Measurements from ENCODE around the gene PTGDR2. TPM values are rescaled to one million over a fixed set of nuclear protein-coding genes. Genes with fewer than 3 reads are reported as not detected.

PTGDR2 gene
- total and polyA plus RNA-seq, 4 donors: 0.08 to 7.1 (median 0.32) TPM

GRCh38 chr11:60851327-60852104, 4.2 kb downstream of the PTGDR2 start:
- Histone ChIP-seq H3K9me3 (ENCODE audit: control insufficient read depth in 4 of 4, low read length in 3 of 4) (no peaks in the 10 kb centered on the region), H3K4me3 (ENCODE audit: low read depth in 1 of 3, low read length in 3 of 3) (peak overlapping the region; percentile 33 to 66 (median 57)), H3K27ac (ENCODE audit: low read depth in 1 of 2, low read length in 2 of 2) (peak overlapping the region; percentile 68 to 82), H3K36me3 (ENCODE audit: control insufficient read depth in 4 of 4, insufficient read depth in 3 of 4, low read depth in 1 of 4, low read length in 3 of 4) (peaks cover 0 to 30% (median 2%) of the 10 kb centered on the region in 4 donors), H3K9ac (ENCODE audit: low read depth in 1 of 2, low read length in 2 of 2) (no peak overlapping the region), H3K4me1 (ENCODE audit: control insufficient read depth in 4 of 4, insufficient read depth in 4 of 4, low read length in 3 of 4) (peaks cover 0 to 13% (median 12%) of the 10 kb centered on the region in 4 donors), H3K27me3 (ENCODE audit: control insufficient read depth in 4 of 4, insufficient read depth in 4 of 4, low read length in 3 of 4) (no peaks in the 10 kb centered on the region)
- 88% methylated on average over 17 of the region's 17 CpGs for WGBS
- DNase-seq (ENCODE audit: low spot score): no peak
- TF ChIP-seq MAX (IDR thresholded peaks at IDR 0.05): no peak
- no peak for TF ChIP-seq JUND (IDR thresholded peaks at IDR 0.05)
- TF ChIP-seq NR2F2 (IDR thresholded peaks at IDR 0.05): no peak
- TF ChIP-seq GABPA (IDR thresholded peaks at IDR 0.05 in 1 of 2, conservative IDR thresholded peaks at IDR 0.05 in 1 of 2): no peak
- TF ChIP-seq TAF1 (conservative IDR thresholded peaks at IDR 0.05): no peak
- TF ChIP-seq FOXA2 (IDR thresholded peaks at IDR 0.05): no peak
- no peak for TF ChIP-seq EGR1 (IDR thresholded peaks at IDR 0.05; ENCODE audit: low read depth in 2 of 2)
- no peak for TF ChIP-seq SP1 (IDR thresholded peaks at IDR 0.05)
- no peak for TF ChIP-seq FOXA1 (IDR thresholded peaks at IDR 0.05)
- TF ChIP-seq RXRA (IDR thresholded peaks at IDR 0.05): no peak
- TF ChIP-seq REST (IDR thresholded peaks at IDR 0.05): no peak
- TF ChIP-seq ZBTB33 (IDR thresholded peaks at IDR 0.05): no peak
- no peak for TF ChIP-seq HNF4G (IDR thresholded peaks at IDR 0.05)
- TF ChIP-seq CTCF (IDR thresholded peaks at IDR 0.05; ENCODE audit: low read depth, low read length, missing input control): no peak
- no peak for TF ChIP-seq YY1 (IDR thresholded peaks at IDR 0.05)
- TF ChIP-seq HNF4A (conservative IDR thresholded peaks at IDR 0.05): no peak
- TF ChIP-seq ATF3 (IDR thresholded peaks at IDR 0.05): no peak
- TF ChIP-seq RAD21 (IDR thresholded peaks at IDR 0.05): no peak

Data from liver (tissue), 9 donors.